Measurements from ENCODE around the gene TMEM127. TPM values are rescaled to one million over a fixed set of nuclear protein-coding genes. Genes with fewer than 3 reads are reported as not detected.
"Not testable (repeated sequence)": the region's sequence is repeated elsewhere in the genome, so short reads cannot be mapped to it uniquely, and the experiment has no call there.

The TMEM127 gene
- total RNA-seq, 2 experiments from 2014 or later = 32.7 to 36.9 TPM

DNA sequence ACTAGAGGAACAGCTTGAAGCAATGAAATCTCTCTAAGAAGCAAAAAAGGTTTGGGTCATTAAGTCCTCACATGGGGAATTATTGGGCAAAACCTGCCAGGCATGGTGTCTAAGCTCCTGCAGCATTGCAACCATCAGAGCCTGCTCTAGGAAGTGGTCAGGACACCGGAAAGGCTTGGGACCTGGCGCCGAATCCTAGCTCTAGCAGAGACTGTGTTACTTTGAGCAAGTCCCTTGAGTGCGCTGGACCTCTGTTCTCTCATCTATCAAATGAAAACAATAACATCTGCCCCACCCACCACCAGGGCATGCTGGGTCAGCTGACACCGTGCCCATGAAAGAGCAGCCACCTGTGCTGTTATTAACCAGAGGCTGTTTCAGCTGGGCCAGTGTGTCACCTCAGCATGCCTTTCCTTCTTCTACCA, 6.3 kb downstream of the TMEM127 start:
- CTCF ChIA-PET = interaction anchor here (1.0 to 2.7 kb wide), 5 partner anchors 18 to 121 kb away, joined by 3 to 11 read pairs (median 4); partner anchors contain the start of gene ASTL
- H3K9me3 Mint-ChIP-seq (ENCODE audit: low read depth) = no peaks in the 10 kb centered on the region
- peaks cover 20% of the 10 kb centered on the region for H3K36me3 Mint-ChIP-seq
- H3K4me1 Mint-ChIP-seq = peaks cover 47% of the 10 kb centered on the region
- no peaks in the 10 kb centered on the region for H3K27me3 Mint-ChIP-seq
- H3K4me3 Mint-ChIP-seq = no peak overlapping the region
- DNase-seq = no peak
- ATAC-seq = no peak
- peak overlapping the region; percentile 20 for H3K27ac Mint-ChIP-seq

DNA sequence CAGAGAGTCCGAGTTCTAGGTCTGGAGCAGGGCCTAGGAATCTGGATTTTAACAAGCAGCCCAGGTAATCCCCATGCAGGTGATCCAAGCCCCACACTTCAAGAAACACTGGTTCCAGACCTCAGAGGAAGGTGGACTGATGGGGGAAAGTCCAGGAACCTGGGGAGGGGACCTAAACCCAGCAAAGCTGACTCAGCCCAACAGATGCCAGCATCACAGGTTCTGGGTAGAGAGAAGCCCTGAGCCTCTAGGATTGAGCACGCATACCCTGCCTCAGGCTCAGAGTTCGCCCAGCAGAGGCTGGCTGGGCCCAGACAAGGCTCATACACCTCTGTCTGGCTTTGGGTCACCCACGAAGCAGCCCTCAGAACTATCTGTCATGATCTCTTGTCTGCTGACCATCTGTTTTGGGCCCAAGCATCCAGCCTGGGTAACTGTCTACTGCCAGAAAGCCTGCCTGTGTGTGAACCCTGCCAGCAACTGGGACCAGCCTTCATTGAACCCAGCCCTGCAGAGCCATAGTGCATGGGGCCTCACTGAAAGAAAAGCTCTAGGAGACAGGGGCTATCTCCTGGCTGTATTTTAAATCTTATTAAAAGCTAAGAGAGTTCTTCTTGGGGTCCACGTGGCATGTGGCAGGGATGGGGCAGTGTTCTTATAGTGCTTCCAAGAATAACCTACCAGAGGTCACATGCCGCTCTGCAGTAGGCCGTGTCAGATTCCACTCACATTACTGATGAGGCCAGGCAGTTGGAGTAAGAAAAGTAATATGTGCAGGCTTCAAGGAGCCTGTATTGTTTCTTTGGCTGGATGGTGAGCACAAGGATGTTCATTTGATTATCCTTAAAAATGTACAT, 7.4 kb downstream of the TMEM127 start:
- H3K36me3 Mint-ChIP-seq = peaks cover 19% of the 10 kb centered on the region
- DNase-seq = no peak
- CTCF ChIA-PET = interaction anchor here (1.0 to 2.7 kb wide), 5 partner anchors 17 to 120 kb away, joined by 3 to 11 read pairs (median 4); partner anchors contain the start of gene ASTL
- H3K4me3 Mint-ChIP-seq = no peak overlapping the region
- peaks cover 36% of the 10 kb centered on the region for H3K4me1 Mint-ChIP-seq
- no peaks in the 10 kb centered on the region for H3K9me3 Mint-ChIP-seq (ENCODE audit: low read depth)
- no peaks in the 10 kb centered on the region for H3K27me3 Mint-ChIP-seq
- H3K27ac Mint-ChIP-seq = peak overlapping the region; percentile 33
- ATAC-seq = no peak

DNA sequence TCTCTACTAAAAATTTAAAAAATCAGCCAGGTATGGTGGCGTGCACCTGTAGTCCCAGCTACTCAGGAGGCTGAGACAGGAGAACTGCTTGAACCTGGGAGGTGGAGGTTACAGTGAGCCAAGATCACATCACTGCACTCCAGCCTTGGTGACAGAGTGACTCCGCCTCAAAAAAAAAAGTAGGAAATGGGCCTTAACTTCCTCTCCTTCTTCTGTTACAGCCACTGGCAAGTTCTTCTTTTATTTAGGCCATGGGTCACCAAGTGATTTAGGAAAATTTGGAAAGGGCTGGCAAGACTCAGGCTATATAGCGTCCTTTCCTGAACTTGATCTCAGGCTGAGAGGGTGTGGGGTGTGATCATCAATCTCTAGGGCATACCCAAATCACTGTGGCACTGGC, 8.1 kb downstream of the TMEM127 start:
- DNase-seq; H3K27ac Mint-ChIP-seq; ATAC-seq; H3K27me3 Mint-ChIP-seq; H3K9me3 Mint-ChIP-seq (ENCODE audit: low read depth); H3K4me3 Mint-ChIP-seq: not testable (repeated sequence)
- CTCF ChIA-PET = interaction anchor here (1.0 kb wide), 1 partner anchor 252 kb away, joined by 3 read pairs; no protein-coding TSS in a partner anchor
- Mint-ChIP-seq H3K4me1 (peaks cover 33% of the 10 kb centered on the region), H3K36me3 (peaks cover 19% of the 10 kb centered on the region)

DNA sequence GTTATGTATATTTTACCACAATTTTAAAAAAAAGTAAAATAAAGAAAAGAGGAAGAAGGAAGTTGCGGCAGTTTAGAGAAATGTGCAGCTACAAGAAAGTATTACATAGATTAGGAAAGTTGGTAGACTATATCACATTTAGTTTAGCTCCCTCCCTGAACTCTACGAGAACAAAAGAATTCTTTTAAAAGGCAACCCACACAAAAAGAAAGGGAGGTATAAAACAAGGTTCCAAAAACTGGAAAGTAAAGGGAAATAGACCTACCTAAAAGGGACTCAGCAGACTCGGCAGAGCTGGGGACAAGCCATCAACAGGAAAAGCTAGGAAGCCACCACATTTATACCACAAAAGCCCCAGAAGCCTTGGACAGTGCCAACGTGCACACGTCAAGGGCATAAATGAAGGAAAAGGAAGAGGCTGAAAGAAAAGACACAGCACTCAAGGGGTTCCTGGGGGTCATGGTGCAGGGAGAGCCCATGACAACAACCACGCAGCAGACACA, 9.1 kb downstream of the TMEM127 start:
- no peak for ATAC-seq
- Mint-ChIP-seq H3K36me3 (peaks cover 24% of the 10 kb centered on the region), H3K27me3 (no peaks in the 10 kb centered on the region), H3K4me1 (peaks cover 35% of the 10 kb centered on the region), H3K27ac (peak overlapping the region; percentile 41), H3K4me3 (no peak overlapping the region), H3K9me3 (ENCODE audit: low read depth) (no peaks in the 10 kb centered on the region)
- CTCF ChIA-PET = interaction anchor here (1.0 to 1.4 kb wide), 3 partner anchors 8 to 253 kb away, joined by 3 to 4 read pairs (median 4); no protein-coding TSS in a partner anchor
- DNase-seq = no peak

DNA sequence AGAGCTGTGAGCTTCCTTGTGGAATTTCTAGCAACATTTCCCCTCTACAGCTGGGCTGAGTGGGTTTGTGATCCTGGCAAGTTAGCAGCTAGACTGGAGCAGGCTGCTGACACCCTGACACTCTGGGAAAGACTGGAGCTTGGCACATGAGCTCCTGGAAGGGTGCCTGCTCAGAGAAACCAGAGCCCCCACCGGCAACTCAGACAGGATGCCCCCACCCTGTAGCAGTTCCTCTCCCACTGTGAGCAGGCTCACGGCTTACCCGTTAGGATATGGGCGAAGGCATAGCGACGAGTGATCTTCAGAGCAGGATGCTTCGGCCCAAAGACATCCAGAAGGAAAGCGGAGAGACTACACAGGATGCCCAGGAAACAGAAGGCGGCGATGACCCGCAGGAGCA, 11.2 kb downstream of the TMEM127 start:
- H3K4me1 Mint-ChIP-seq = peaks cover 37% of the 10 kb centered on the region
- no peak overlapping the region for H3K27ac Mint-ChIP-seq
- ATAC-seq (no peak), DNase-seq (no peak)
- CTCF ChIA-PET = no interaction called here
- no peak overlapping the region for H3K4me3 Mint-ChIP-seq
- H3K27me3 Mint-ChIP-seq = no peaks in the 10 kb centered on the region
- H3K36me3 Mint-ChIP-seq = peaks cover 27% of the 10 kb centered on the region
- no peaks in the 10 kb centered on the region for H3K9me3 Mint-ChIP-seq (ENCODE audit: low read depth)

DNA sequence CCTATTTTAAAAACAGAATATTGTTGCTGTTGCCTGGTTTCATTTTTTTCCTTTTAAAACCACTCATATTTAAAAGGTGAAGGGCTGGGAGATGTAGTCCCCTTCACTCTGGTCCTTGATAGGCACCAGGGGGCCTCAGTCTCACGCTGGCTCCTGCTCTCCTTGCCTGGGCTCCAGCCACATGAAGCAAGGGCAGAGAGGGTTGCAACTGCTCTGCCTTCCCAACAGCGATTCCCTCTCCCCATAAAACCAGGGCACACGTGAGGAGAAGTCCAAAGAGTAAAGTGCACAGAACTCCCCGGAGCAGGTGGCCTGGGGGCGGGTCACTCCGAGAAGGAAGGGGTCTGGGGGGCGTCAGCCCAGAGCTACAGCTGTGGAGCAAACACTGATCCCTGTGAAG, 12.8 kb downstream of the TMEM127 start:
- no peaks in the 10 kb centered on the region for H3K27me3 Mint-ChIP-seq
- CTCF ChIA-PET = interaction anchor here (1.1 kb wide), 1 partner anchor 12 kb away, joined by 4 read pairs; no protein-coding TSS in a partner anchor
- H3K27ac Mint-ChIP-seq = no peak overlapping the region
- ATAC-seq (no peak), DNase-seq (no peak)
- H3K4me1 Mint-ChIP-seq = peaks cover 31% of the 10 kb centered on the region
- H3K4me3 Mint-ChIP-seq = no peak overlapping the region
- H3K9me3 Mint-ChIP-seq (ENCODE audit: low read depth) = no peaks in the 10 kb centered on the region
- H3K36me3 Mint-ChIP-seq = peaks cover 25% of the 10 kb centered on the region

DNA sequence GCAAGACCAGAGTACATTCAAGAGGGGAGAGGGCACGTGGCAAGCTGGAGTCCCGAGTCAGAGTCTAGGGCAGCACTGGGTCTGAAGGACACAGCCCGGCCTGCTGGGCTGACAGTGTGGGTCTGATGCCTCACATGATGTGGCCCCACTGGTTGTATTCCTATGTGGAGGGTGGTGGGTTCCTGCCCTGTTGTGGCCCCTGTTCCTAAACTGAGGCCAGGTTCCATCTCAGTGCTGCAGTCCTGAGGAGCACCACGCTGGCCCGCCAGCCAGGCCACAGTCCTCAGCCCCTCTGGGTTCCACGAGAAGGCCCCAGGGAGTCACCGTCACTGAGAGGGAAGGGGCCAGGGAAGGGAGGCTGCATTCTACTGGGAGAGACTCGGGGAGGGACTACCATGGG, 13.3 kb downstream of the TMEM127 start:
- Mint-ChIP-seq H3K9me3 (ENCODE audit: low read depth) (no peaks in the 10 kb centered on the region), H3K27ac (no peak overlapping the region), H3K27me3 (no peaks in the 10 kb centered on the region), H3K4me1 (peaks cover 31% of the 10 kb centered on the region), H3K36me3 (peaks cover 24% of the 10 kb centered on the region), H3K4me3 (no peak overlapping the region)
- CTCF ChIA-PET = interaction anchor here (1.7 kb wide), 1 partner anchor 260 kb away, joined by 4 read pairs; no protein-coding TSS in a partner anchor
- DNase-seq (no peak), ATAC-seq (no peak)

DNA sequence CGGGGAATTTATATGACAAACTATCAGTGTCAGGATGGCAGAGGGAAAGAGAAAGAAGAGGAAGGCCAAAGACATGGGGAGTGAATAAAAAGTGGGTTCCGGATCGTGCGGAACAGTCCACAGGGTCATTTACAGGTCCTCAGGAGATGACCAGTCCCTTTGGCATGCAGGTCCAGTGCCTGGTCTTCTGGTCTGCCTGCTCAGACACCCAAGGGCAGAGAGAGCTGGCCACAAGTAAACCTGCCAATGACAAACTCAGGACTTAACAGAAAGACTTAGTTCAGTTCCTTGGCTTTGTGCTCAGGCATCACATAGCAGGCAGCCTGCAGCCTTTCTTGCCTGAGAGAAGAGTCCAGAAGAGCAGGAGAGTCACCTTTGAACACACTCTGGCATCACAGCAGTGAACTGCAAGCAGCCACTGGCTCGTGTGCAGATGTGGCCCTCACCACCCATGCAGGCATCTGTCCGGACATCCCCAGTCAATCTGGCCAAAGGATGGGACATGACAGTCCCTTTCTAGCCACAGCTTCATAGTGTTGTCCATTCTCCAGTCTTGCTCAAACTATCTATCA, 14.0 kb downstream of the TMEM127 start:
- no peak for ATAC-seq
- no peak overlapping the region for H3K4me3 Mint-ChIP-seq
- H3K9me3 Mint-ChIP-seq (ENCODE audit: low read depth) = no peaks in the 10 kb centered on the region
- H3K4me1 Mint-ChIP-seq = peaks cover 32% of the 10 kb centered on the region
- CTCF ChIA-PET = interaction anchor here (1.7 kb wide), 1 partner anchor 259 kb away, joined by 4 read pairs; no protein-coding TSS in a partner anchor
- peaks cover 24% of the 10 kb centered on the region for H3K36me3 Mint-ChIP-seq
- no peak for DNase-seq
- H3K27ac Mint-ChIP-seq = no peak overlapping the region
- no peaks in the 10 kb centered on the region for H3K27me3 Mint-ChIP-seq

DNA sequence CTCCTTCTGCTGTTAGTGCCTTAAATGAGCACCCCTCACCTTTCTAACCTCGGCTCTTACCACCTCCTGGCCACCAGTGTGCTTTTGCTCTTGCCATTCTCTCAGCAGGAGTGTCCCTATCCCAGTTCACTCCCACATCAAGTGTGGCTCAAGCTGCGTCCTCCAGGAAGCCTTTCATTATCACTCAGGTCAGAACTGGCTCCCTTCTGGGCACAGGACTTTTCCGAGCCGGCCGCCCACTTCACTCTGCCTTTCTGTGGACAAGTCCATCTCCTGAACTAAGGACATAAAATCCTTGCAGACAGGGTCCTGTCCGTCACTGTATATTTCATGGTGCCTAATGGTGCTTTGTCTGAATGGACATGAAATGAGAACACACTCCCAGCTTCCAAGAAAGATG, 15.6 kb downstream of the TMEM127 start:
- H3K36me3 Mint-ChIP-seq = peaks cover 25% of the 10 kb centered on the region
- H3K27ac Mint-ChIP-seq = peak overlapping the region; percentile 55
- no peak for DNase-seq
- no peaks in the 10 kb centered on the region for H3K27me3 Mint-ChIP-seq
- peaks cover 44% of the 10 kb centered on the region for H3K4me1 Mint-ChIP-seq
- no peaks in the 10 kb centered on the region for H3K9me3 Mint-ChIP-seq (ENCODE audit: low read depth)
- CTCF ChIA-PET = interaction anchor here (0.9 to 1.0 kb wide), 2 partner anchors 17 to 227 kb away, joined by 3 read pairs; no protein-coding TSS in a partner anchor
- H3K4me3 Mint-ChIP-seq = no peak overlapping the region
- no peak for ATAC-seq

DNA sequence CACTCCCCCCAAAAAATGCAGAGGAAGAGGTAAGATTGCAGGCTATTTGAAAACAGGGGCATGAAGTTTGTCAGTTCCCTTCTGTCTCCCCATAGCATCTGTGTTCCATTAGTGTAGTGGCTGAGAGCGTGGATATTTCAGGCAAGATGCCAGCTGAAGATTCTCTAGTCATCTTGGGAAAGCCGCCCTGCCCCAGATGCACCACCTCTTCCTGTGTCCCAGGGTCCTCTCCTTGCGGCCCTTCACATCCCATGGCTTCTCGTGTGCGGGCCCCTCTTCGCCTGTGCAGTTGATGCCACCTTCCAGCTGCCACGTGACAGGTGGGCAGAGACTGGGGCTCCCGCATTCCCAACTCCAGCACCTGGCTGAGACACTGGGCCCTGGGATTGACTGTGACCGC, 16.1 kb downstream of the TMEM127 start:
- no peak overlapping the region for H3K4me3 Mint-ChIP-seq
- peak overlapping the region; percentile 17 for H3K27ac Mint-ChIP-seq
- DNase-seq (no peak), ATAC-seq (no peak)
- CTCF ChIA-PET = no interaction called here
- H3K4me1 Mint-ChIP-seq = peaks cover 47% of the 10 kb centered on the region
- H3K27me3 Mint-ChIP-seq = no peaks in the 10 kb centered on the region
- no peaks in the 10 kb centered on the region for H3K9me3 Mint-ChIP-seq (ENCODE audit: low read depth)
- peaks cover 26% of the 10 kb centered on the region for H3K36me3 Mint-ChIP-seq

DNA sequence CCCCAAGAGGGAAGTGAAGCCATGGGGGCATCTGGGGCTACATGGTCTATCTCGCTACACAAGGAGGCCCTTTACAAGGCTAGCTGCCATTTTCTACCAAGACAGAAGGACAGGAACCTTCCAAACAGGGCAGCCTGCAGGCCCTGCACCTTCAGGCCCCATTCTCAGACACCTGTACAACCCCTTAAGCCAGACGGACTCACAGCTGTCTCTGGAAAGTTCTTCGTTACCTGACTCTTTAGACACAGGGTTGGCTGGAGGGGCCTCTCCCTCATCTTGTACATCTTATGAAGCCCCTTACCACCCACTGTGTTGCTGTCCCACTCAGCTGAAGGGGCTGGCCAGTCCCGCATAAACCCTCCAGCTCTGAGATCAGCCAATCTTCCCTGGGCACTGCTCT, 17.2 kb downstream of the TMEM127 start:
- H3K27me3 Mint-ChIP-seq = no peaks in the 10 kb centered on the region
- ATAC-seq = no peak
- H3K9me3 Mint-ChIP-seq (ENCODE audit: low read depth) = no peaks in the 10 kb centered on the region
- DNase-seq = no peak
- peaks cover 49% of the 10 kb centered on the region for H3K4me1 Mint-ChIP-seq
- peaks cover 25% of the 10 kb centered on the region for H3K36me3 Mint-ChIP-seq
- CTCF ChIA-PET = no interaction called here
- H3K4me3 Mint-ChIP-seq = no peak overlapping the region
- H3K27ac Mint-ChIP-seq = no peak overlapping the region

DNA sequence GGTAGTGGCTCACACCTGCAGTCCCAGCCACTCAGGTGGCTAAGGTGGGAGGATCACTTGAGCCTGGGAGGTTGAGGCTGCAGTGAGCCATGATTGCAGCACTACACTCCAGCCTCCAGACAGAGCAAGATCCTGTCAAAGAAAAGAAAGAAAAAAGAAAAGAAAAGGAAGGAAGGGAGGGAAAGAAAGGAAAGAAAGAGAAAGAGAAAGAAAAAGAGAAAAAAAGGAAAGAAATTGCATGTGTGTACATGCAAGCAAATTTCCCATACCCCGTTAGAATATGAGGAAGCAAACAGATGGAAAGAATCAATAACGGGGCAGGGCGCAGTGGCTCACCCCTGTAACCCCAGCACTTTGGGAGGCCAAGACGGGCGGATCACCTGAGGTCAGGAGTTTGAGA, 17.9 kb downstream of the TMEM127 start:
- no peaks in the 10 kb centered on the region for H3K9me3 Mint-ChIP-seq (ENCODE audit: low read depth)
- no peak overlapping the region for H3K4me3 Mint-ChIP-seq
- no peak overlapping the region for H3K27ac Mint-ChIP-seq
- H3K27me3 Mint-ChIP-seq = no peaks in the 10 kb centered on the region
- CTCF ChIA-PET = no interaction called here
- H3K36me3 Mint-ChIP-seq = peaks cover 22% of the 10 kb centered on the region
- DNase-seq = no peak
- ATAC-seq = no peak
- peaks cover 54% of the 10 kb centered on the region for H3K4me1 Mint-ChIP-seq

DNA sequence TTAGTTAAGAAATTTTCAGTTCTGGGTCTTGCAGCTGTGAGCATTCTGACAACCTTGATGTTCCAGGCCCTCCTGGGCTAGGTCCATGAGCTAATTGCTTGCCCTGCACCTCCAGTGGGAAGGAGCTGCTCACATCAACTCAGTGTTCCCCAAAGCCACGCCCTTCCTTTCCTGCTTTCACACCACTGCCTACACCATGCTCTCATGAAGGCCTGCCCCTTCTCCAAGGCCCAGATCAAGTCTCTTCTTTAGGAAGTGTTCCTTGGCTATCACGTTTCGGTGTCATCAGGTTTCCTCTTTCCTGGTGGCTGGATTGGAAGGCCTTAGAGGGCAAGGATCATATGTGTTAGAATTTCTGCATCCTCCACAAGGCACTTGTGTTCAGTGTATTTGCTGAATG, 18.8 kb downstream of the TMEM127 start:
- H3K27me3 Mint-ChIP-seq = no peaks in the 10 kb centered on the region
- no peak overlapping the region for H3K4me3 Mint-ChIP-seq
- ATAC-seq (no peak), DNase-seq (no peak)
- no peaks in the 10 kb centered on the region for H3K9me3 Mint-ChIP-seq (ENCODE audit: low read depth)
- peaks cover 61% of the 10 kb centered on the region for H3K4me1 Mint-ChIP-seq
- H3K36me3 Mint-ChIP-seq = peaks cover 19% of the 10 kb centered on the region
- CTCF ChIA-PET = interaction anchor here (1.8 kb wide), 1 partner anchor 18 kb away, joined by 4 read pairs; no protein-coding TSS in a partner anchor
- H3K27ac Mint-ChIP-seq = peak overlapping the region; percentile 41
